SK-N-SH treated with all-trans-retinoic acid at 6 μM for 48 hours (cell line): ENCODE measurements around the gene AMN.
"Not testable (repeated sequence)": the region's sequence is repeated elsewhere in the genome, so short reads cannot be mapped to it uniquely, and the experiment has no call there.

Experiments
- ATAC-seq: fragments of 200-7000 bp; cut with Tn5 transposase; 3 replicates; pipeline ENCODE4 v1.9.1; 2020; ENCODE audit warnings: mild to moderate bottlenecking, moderate library complexity
- ARNTL ChIP-seq: fragments of 450-650 bp; formaldehyde crosslinking; IDR thresholded peaks from 2 replicates; pipeline ENCODE4 v1.5.0; 2020; ENCODE audit warnings: low read depth, mild to moderate bottlenecking, moderate library complexity, borderline replicate concordance
- BACH2 ChIP-seq: fragments of 250-450 bp; sonication (Bioruptor Pico); IDR thresholded peaks from 2 replicates; pipeline ENCODE4 v1.9.0; 2021; ENCODE audit warnings: mild to moderate bottlenecking, borderline replicate concordance
- CREB5 ChIP-seq: fragments of 250-450 bp; sonication (Bioruptor Pico); IDR thresholded peaks from 2 replicates; pipeline ENCODE4 v1.5.1; 2020; ENCODE audit warnings: low read depth, mild to moderate bottlenecking, moderate library complexity
- CSDC2 ChIP-seq: fragments of 250-450 bp; sonication (Bioruptor Pico); IDR thresholded peaks from 2 replicates; pipeline ENCODE4 v1.5.0; 2020; ENCODE audit warnings: mild to moderate bottlenecking, moderate library complexity
- ESRRG ChIP-seq: fragments of 250-450 bp; sonication (Bioruptor Pico); IDR thresholded peaks from 2 replicates; pipeline ENCODE4 v1.6.1; 2021; ENCODE audit warnings: mild to moderate bottlenecking
- GLIS3 ChIP-seq: fragments of 250-450 bp; sonication (Bioruptor Pico); IDR thresholded peaks from 2 replicates; pipeline ENCODE4 v1.5.0; 2020; ENCODE audit warnings: mild to moderate bottlenecking, moderate library complexity
- ISL1 ChIP-seq: fragments of 250-450 bp; sonication (Bioruptor Pico); IDR thresholded peaks from 2 replicates; pipeline ENCODE4 v2.1.2; 2022; ENCODE audit warnings: mild to moderate bottlenecking, moderate library complexity
- OSR1 ChIP-seq: fragments of 250-450 bp; sonication (Bioruptor Pico); IDR thresholded peaks from 2 replicates; pipeline ENCODE4 v1.8.0; 2022; ENCODE audit warnings: moderate library complexity, mild to moderate bottlenecking, inconsistent platforms
- PPARA ChIP-seq: fragments of 250-450 bp; sonication (Bioruptor Pico); IDR thresholded peaks from 2 replicates; pipeline ENCODE4 v1.5.0; 2020; ENCODE audit warnings: mild to moderate bottlenecking, borderline replicate concordance
- SNAI2 ChIP-seq: fragments of 250-450 bp; sonication (Bioruptor Pico); IDR thresholded peaks from 2 replicates; pipeline ENCODE4 v1.5.0; 2020; ENCODE audit warnings: mild to moderate bottlenecking, moderate library complexity
- TCF4 ChIP-seq: fragments of 250-450 bp; sonication (Bioruptor Pico); IDR thresholded peaks from 2 replicates; pipeline ENCODE4 v1.8.0; 2021; ENCODE audit warnings: mild to moderate bottlenecking, moderate library complexity, borderline replicate concordance
- ZFP3 ChIP-seq: fragments of 250-450 bp; sonication (Bioruptor Pico); IDR thresholded peaks from 2 replicates; pipeline ENCODE4 v1.5.0; 2020; ENCODE audit warnings: mild to moderate bottlenecking, moderate library complexity
- ZNF70 ChIP-seq: fragments of 450-650 bp; formaldehyde crosslinking; IDR thresholded peaks from 2 replicates; pipeline ENCODE4 v1.5.0; 2020; ENCODE audit warnings: mild to moderate bottlenecking, moderate library complexity
- TF ChIP-seq, protein P1 (sequence below): fragments of 250-450 bp; sonication (Bioruptor Pico); IDR thresholded peaks from 2 replicates; pipeline ENCODE4 v1.5.1; 2021; ENCODE audit warnings: mild to moderate bottlenecking, moderate library complexity
- TF ChIP-seq, protein P2 (sequence below): fragments of 250-450 bp; sonication (Bioruptor Pico); IDR thresholded peaks from 2 replicates; pipeline ENCODE4 v1.8.0; 2020; ENCODE audit warnings: mild to moderate bottlenecking, moderate library complexity, borderline replicate concordance
- TF ChIP-seq, protein P3 (sequence below): fragments of 250-450 bp; sonication (Bioruptor Pico); IDR thresholded peaks from 2 replicates; pipeline ENCODE4 v1.5.0; 2020; ENCODE audit warnings: mild to moderate bottlenecking, moderate library complexity

The AMN gene

DNA sequence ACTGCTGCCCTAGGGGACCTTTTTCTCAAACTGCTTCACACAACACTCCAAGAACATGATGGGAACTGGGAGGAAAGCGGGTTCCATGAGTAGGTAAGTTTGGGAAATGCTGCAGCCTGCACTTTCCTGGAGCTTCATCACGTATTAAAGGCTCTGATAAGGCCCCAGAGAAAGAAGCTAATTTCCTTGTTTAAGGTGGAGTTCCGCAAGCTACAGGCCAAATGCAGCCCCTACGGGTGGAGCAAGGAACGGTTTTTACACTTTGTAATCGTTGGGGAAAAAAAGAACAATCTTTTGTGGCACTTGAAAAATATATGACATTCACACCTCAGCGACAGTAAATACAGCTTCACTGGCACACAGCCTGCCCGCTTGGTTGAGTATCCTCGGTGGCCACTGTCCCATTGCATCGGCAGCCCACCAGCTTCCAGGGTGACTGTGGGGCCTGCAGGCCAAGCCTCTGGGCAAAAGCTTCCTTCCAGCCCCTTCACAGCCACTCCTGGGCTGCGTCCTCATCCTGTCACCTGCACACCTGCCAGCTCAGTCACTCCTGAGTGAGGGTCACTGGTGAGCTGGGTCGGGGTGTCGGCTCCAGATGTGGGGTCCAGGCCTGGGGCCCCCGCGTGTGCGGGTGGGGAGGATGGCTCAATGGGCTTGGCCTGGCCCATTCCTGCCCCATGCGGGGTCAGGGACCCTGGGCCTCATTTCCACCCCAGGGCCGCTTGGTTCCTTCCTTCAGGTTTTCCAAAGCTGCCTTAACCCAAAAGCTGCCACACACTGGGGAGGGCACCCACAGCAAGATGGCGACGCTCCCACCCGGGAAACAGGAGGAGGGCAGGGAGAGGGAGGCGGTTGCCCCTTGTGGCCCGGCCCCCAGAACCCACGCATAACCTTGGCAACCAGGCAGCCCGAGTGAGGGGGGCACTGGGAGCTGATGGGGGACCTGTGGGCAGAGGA, 2.4 kb downstream of the AMN start:
- ATAC-seq = no peak
- TF ChIP-seq CREB5 (CRISPR knock-in tag) = no peak
- TF ChIP-seq ISL1 (CRISPR knock-in tag) = no peak
- no peak for TF ChIP-seq ESRRG (CRISPR knock-in tag)
- TF ChIP-seq CSDC2 (CRISPR knock-in tag) = no peak
- TF ChIP-seq ARNTL = no peak
- TF ChIP-seq, protein P1, sequence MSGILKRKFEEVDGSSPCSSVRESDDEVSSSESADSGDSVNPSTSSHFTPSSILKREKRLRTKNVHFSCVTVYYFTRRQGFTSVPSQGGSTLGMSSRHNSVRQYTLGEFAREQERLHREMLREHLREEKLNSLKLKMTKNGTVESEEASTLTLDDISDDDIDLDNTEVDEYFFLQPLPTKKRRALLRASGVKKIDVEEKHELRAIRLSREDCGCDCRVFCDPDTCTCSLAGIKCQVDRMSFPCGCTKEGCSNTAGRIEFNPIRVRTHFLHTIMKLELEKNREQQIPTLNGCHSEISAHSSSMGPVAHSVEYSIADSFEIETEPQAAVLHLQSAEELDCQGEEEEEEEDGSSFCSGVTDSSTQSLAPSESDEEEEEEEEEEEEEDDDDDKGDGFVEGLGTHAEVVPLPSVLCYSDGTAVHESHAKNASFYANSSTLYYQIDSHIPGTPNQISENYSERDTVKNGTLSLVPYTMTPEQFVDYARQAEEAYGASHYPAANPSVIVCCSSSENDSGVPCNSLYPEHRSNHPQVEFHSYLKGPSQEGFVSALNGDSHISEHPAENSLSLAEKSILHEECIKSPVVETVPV = no peak
- no peak for TF ChIP-seq SNAI2 (CRISPR knock-in tag)
- no peak for TF ChIP-seq GLIS3 (CRISPR knock-in tag)
- no peak for TF ChIP-seq ZNF70 (CRISPR knock-in tag)
- TF ChIP-seq BACH2 (CRISPR knock-in tag) = no peak
- TF ChIP-seq, protein P2, sequence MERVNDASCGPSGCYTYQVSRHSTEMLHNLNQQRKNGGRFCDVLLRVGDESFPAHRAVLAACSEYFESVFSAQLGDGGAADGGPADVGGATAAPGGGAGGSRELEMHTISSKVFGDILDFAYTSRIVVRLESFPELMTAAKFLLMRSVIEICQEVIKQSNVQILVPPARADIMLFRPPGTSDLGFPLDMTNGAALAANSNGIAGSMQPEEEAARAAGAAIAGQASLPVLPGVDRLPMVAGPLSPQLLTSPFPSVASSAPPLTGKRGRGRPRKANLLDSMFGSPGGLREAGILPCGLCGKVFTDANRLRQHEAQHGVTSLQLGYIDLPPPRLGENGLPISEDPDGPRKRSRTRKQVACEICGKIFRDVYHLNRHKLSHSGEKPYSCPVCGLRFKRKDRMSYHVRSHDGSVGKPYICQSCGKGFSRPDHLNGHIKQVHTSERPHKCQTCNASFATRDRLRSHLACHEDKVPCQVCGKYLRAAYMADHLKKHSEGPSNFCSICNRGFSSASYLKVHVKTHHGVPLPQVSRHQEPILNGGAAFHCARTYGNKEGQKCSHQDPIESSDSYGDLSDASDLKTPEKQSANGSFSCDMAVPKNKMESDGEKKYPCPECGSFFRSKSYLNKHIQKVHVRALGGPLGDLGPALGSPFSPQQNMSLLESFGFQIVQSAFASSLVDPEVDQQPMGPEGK (CRISPR knock-in tag) = no peak

DNA sequence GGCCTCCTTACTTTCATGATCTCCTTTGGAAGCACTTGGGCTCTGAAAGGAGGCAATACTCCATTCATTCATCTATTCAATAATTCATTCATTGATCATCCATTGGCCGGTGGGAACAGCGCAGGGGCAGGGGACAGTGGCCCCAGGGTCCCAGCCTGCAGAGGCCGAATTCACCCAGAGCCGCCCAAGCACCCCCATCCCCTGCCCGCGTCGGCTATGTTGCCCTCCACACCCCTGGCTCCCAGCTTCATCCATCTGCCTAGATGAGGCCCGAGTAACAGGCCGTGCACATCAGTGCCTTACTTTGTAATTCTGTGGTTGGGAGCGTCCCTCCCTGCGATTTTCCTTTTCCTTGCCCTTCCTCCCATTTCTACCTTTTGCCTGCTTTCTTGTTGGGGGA, 3.2 kb downstream of the AMN start:
- no peak for ATAC-seq
- TF ChIP-seq, protein P3, sequence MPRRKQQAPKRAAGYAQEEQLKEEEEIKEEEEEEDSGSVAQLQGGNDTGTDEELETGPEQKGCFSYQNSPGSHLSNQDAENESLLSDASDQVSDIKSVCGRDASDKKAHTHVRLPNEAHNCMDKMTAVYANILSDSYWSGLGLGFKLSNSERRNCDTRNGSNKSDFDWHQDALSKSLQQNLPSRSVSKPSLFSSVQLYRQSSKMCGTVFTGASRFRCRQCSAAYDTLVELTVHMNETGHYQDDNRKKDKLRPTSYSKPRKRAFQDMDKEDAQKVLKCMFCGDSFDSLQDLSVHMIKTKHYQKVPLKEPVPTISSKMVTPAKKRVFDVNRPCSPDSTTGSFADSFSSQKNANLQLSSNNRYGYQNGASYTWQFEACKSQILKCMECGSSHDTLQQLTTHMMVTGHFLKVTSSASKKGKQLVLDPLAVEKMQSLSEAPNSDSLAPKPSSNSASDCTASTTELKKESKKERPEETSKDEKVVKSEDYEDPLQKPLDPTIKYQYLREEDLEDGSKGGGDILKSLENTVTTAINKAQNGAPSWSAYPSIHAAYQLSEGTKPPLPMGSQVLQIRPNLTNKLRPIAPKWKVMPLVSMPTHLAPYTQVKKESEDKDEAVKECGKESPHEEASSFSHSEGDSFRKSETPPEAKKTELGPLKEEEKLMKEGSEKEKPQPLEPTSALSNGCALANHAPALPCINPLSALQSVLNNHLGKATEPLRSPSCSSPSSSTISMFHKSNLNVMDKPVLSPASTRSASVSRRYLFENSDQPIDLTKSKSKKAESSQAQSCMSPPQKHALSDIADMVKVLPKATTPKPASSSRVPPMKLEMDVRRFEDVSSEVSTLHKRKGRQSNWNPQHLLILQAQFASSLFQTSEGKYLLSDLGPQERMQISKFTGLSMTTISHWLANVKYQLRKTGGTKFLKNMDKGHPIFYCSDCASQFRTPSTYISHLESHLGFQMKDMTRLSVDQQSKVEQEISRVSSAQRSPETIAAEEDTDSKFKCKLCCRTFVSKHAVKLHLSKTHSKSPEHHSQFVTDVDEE (CRISPR knock-in tag) = no peak
- TF ChIP-seq ZFP3 (CRISPR knock-in tag) = no peak
- no peak for TF ChIP-seq CSDC2 (CRISPR knock-in tag)
- no peak for TF ChIP-seq SNAI2 (CRISPR knock-in tag)
- no peak for TF ChIP-seq ZNF70 (CRISPR knock-in tag)
- no peak for TF ChIP-seq BACH2 (CRISPR knock-in tag)
- no peak for TF ChIP-seq TCF4 (CRISPR knock-in tag)
- TF ChIP-seq PPARA = no peak

DNA sequence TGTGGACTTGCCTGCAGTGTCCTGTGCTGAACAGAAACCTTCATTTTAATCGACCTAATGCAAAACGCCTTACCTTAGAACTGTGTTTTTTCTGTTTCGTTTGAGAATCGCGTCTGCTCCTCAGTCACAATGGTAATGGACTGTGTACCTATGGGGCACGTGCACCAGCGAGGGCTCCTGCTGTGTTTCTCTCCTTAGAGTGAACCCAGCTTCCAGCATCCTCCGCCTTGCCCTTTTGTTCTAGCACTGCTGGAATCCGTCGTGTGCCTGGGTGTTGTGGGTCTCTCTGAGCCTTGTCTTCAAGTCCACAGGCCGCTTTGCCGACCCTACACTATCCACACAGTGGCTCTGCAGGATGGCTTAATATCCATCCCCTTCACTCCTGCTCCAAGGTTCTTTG, 3.6 kb downstream of the AMN start:
- TF ChIP-seq SNAI2 (CRISPR knock-in tag) (no peak), PPARA (no peak), CSDC2 (CRISPR knock-in tag) (no peak), ARNTL (no peak), TCF4 (CRISPR knock-in tag) (no peak), OSR1 (CRISPR knock-in tag) (no peak)
- TF ChIP-seq, protein P2 (CRISPR knock-in tag) = no peak
- ATAC-seq = no peak

- ATAC-seq = not testable (repeated sequence)
Observed at GRCh38 chr14:102926840-102927239, 4.4 kb downstream of the AMN start.
